Body of pancreas (tissue), 4 donors: ENCODE data around the gene PDGFRA. TPM values are rescaled to one million over a fixed set of nuclear protein-coding genes. Genes with fewer than 3 reads are reported as not detected.

Experiments
- ATAC-seq: fragments of 150-250 bp; one replicate; pipeline ENCODE4 v1.9.1; 2016
- DNase-seq, 4 donors: peaks; one replicate each; pipeline ENCODE4 v3.0.0-alpha.2; 2019
- H3K27ac ChIP-seq, 4 donors: fragments of 200-600 bp; sonication (generic); 1 replicate in 3 of 4; 2 replicates in 1 of 4; pipeline versions ENCODE4 v1.5.1 to v1.6.1; 2016 to 2019; ENCODE audit warnings: mild to moderate bottlenecking in 1 of 4, mixed read lengths in 1 of 4, moderate library complexity in 1 of 4
- H3K27me3 ChIP-seq, 2 donors: fragments of 200-600 bp; sonication (generic); one replicate each; pipeline ENCODE4 v1.6.0; 2016; ENCODE audit warnings: mild to moderate bottlenecking in 1 of 2
- H3K36me3 ChIP-seq, 2 donors: fragments of 200-600 bp; sonication (generic); replicated peaks in 1 of 2; 2 replicates each; pipeline ENCODE4 v1.5.1; 2016; ENCODE audit warnings: low read depth in 2 of 2; ENCODE audit not compliant: insufficient read depth in 1 of 2
- H3K4me1 ChIP-seq: fragments of 200-600 bp; sonication (generic); one replicate; pipeline ENCODE4 v1.6.0; 2016
- H3K4me3 ChIP-seq, 2 donors: fragments of 200-600 bp; sonication (generic); 1 replicate in 1 of 2; 2 replicates in 1 of 2; pipeline ENCODE4 v1.5.1; 2016 to 2019
- H3K9me3 ChIP-seq, 3 donors: fragments of 200-600 bp; sonication (generic); 1 replicate in 2 of 3; 2 replicates in 1 of 3; pipeline ENCODE4 v1.5.1; 2016
- CTCF ChIP-seq, 7 experiments: fragments of 450-650 bp in 4 of 7; fragments of 200-600 bp in 3 of 7; sonication (generic) in 3 of 7; IDR thresholded peaks; one replicate each; pipeline ENCODE4 v1.5.1; 2016 to 2019; ENCODE audit warnings: antibody characterized with exemption in 7 of 7
- POLR2A ChIP-seq, 3 donors: fragments of 450-650 bp; IDR thresholded peaks; one replicate each; pipeline ENCODE4 v1.6.1; 2016; ENCODE audit warnings: antibody characterized with exemption in 3 of 3, mild to moderate bottlenecking in 2 of 3
- WGBS, 2 donors: methylation state at CpG; one replicate each; pipeline ENCODE4 v1.1.5; 2017; 5-methylcytosine and 5-hydroxymethylcytosine counted together
- intact Hi-C: fragments of 100-400 bp; cut with DNase I; formaldehyde crosslinking; loops from one replicate; pipeline ENCODE4 v1.15.1; 2023
- total RNA-seq, 2 donors: library from RNA; depleted of rRNA; stranded (reverse); fragments of >200 nt; gene quantifications; one replicate each; pipeline ENCODE4 v1.1.0, GENCODE V29; 2016

PDGFRA gene
- total RNA-seq, 2 donors from 2014 or later: 54.4 to 56.0 TPM

DNA sequence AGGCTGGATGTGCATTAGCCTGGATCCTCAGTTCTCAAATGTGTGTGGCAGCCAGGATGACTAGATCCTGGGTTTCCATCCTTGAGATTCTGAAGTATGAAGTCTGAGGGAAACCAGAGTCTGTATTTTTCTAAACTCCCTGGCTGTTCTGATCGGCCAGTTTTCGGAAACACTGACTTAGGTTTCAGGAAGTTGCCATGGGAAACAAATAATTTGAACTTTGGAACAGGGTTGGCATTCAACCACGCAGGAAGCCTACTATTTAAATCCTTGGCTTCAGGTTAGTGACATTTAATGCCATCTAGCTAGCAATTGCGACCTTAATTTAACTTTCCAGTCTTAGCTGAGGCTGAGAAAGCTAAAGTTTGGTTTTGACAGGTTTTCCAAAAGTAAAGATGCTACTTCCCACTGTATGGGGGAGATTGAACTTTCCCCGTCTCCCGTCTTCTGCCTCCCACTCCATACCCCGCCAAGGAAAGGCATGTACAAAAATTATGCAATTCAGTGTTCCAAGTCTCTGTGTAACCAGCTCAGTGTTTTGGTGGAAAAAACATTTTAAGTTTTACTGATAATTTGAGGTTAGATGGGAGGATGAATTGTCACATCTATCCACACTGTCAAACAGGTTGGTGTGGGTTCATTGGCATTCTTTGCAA lies 67.6 kb downstream of the PDGFRA start:
- no peaks in the 10 kb centered on the region for H3K36me3 ChIP-seq
- peaks cover 0 to 9% (median 0%) of the 10 kb centered on the region in 3 donors for H3K9me3 ChIP-seq
- H3K4me1 ChIP-seq: no peaks in the 10 kb centered on the region
- intact Hi-C loops: no loop called here
- DNase-seq (no peak), ATAC-seq (peak; percentile 68)
- 45 to 47% methylated on average over 7 of the region's 7 CpGs for WGBS, 2 donors
- H3K27ac ChIP-seq: no peak overlapping the region
- H3K4me3 ChIP-seq: no peak overlapping the region
- H3K27me3 ChIP-seq: no peaks in the 10 kb centered on the region
- TF ChIP-seq POLR2A (IDR thresholded peaks at IDR 0.05) (no peak), CTCF (IDR thresholded peaks at IDR 0.05) (no peak)

DNA sequence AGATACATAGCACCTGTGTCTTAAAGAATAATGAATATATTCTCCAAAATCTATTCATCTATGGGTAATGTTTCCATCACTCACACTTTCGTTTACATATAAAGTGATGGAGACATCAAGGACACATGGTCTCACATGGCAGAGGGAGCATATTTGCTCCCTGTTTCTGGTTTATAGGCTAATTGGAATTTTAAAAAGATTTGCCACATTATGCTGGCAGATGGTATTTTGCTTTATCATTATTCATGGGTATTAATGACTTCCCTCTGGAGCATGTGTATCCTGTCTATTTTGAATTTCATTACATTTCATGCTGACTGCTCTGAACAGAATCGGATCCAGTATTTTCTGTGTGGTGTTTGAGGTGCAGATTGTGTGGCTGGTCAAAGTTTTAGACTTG lies 79.0 kb downstream of the PDGFRA start:
- no peaks in the 10 kb centered on the region for H3K27me3 ChIP-seq
- no peaks in the 10 kb centered on the region for H3K4me1 ChIP-seq
- TF ChIP-seq POLR2A (IDR thresholded peaks at IDR 0.05): no peak
- no peak for TF ChIP-seq CTCF (IDR thresholded peaks at IDR 0.05)
- 40 to 44% methylated on average over 2 of the region's 2 CpGs for WGBS, 2 donors
- no peak overlapping the region for H3K4me3 ChIP-seq
- H3K9me3 ChIP-seq: no peaks in the 10 kb centered on the region
- intact Hi-C loops: no loop called here
- DNase-seq (no peak), ATAC-seq (no peak)
- no peak overlapping the region for H3K27ac ChIP-seq
- H3K36me3 ChIP-seq: no peaks in the 10 kb centered on the region

DNA sequence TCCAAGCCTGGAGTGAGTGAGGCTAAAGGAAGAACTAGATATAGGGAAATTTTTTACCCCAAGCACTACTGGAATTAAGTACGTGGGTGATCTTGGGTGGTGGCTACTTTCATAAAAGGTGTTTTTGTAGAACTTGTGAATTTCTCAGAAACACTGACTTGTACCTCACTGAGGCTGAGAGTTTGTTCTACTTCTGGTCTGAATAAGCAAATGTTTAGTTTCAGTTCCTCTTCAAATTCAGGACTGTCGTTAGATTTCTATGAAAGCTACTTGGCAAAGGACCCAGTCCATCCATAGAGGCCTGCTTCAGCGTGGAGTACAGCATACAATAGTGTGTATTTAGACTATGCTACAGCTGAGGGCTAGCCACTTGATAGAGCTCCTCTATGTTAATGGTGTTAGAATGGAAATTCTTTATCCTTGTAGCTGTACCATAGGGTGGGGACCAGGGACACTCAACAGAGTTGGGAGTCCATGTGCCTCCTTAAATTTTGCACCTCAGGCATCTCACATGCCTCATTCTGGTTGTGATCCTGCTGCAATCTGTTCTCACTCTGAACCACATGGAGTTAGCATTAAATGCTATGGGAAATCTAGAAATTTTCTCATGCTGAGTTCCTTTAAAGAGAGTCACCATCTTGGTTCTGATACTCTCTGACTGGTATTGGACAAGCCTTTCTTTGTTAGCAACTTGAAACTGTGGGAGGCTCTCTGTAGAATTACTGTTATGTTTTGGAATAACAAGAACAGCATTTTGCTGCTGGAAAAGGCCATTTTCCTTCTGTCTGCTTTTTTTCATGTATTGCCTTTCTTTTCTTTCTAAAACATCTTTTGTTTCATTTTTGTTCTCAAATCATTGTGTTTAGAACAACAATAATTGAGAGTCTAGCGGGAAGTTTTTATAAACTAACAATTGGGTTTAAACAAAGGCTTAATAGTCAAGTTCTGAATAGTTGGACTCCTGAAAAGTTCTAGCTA lies 86.8 kb downstream of the PDGFRA start:
- DNase-seq: no peak
- no peak for TF ChIP-seq CTCF (IDR thresholded peaks at IDR 0.05)
- no peak for TF ChIP-seq POLR2A (IDR thresholded peaks at IDR 0.05)
- intact Hi-C loops: no loop called here
- no peak for ATAC-seq
- Histone ChIP-seq H3K27me3 (no peaks in the 10 kb centered on the region), H3K4me1 (no peaks in the 10 kb centered on the region), H3K9me3 (no peaks in the 10 kb centered on the region), H3K4me3 (no peak overlapping the region), H3K27ac (no peak overlapping the region), H3K36me3 (no peaks in the 10 kb centered on the region)
- 63 to 77% methylated on average over 4 of the region's 4 CpGs for WGBS, 2 donors

GRCh38 chr4:54317690-54318089 lies 88.6 kb downstream of the PDGFRA start:
- no peaks in the 10 kb centered on the region for H3K4me1 ChIP-seq
- intact Hi-C loops: no loop called here
- WGBS, 2 donors: 55 to 71% methylated on average over 2 of the region's 2 CpGs
- H3K36me3 ChIP-seq: no peaks in the 10 kb centered on the region
- H3K9me3 ChIP-seq: no peaks in the 10 kb centered on the region
- TF ChIP-seq CTCF (IDR thresholded peaks at IDR 0.05): no peak
- TF ChIP-seq POLR2A (IDR thresholded peaks at IDR 0.05): no peak
- no peaks in the 10 kb centered on the region for H3K27me3 ChIP-seq
- no peak overlapping the region for H3K4me3 ChIP-seq
- no peak overlapping the region for H3K27ac ChIP-seq
- DNase-seq (no peak), ATAC-seq (no peak)
